MM.1S (cell line): ENCODE data around the gene PARP15.

Experiments
- DNase-seq: peaks from one replicate; pipeline ENCODE4 v3.0.0-alpha.2; 2015
- H2AFZ ChIP-seq: fragments of 300-600 bp; sonication (generic); 2 replicates; pipeline ENCODE4 v1.6.0; 2016; ENCODE audit warnings: antibody characterized with exemption, low read length
- H3F3A ChIP-seq: fragments of 300-600 bp; sonication (generic); 2 replicates; pipeline ENCODE4 v1.6.1; 2016; ENCODE audit warnings: mild to moderate bottlenecking, antibody characterized with exemption, low read length, moderate library complexity, mixed read lengths; ENCODE audit not compliant: insufficient read depth
- H3K27ac ChIP-seq: fragments of 300-600 bp; sonication (generic); 2 replicates; pipeline ENCODE4 v1.5.1; 2016; ENCODE audit warnings: mild to moderate bottlenecking, low read length
- H3K27me3 ChIP-seq: fragments of 300-600 bp; sonication (generic); replicated peaks from 2 replicates; pipeline ENCODE4 v1.6.0; 2016; ENCODE audit warnings: low read length; ENCODE audit not compliant: insufficient read depth
- H3K36me3 ChIP-seq: fragments of 300-600 bp; sonication (generic); replicated peaks from 2 replicates; pipeline ENCODE4 v1.6.1; 2016; ENCODE audit warnings: mild to moderate bottlenecking, low read length, mixed read lengths; ENCODE audit not compliant: insufficient read depth
- H3K4me1 ChIP-seq: fragments of 300-600 bp; sonication (generic); 2 replicates; pipeline ENCODE4 v1.6.1; 2016; ENCODE audit warnings: low read length, mixed read lengths
- H3K4me2 ChIP-seq: fragments of 300-600 bp; sonication (generic); 2 replicates; pipeline ENCODE4 v1.6.0; 2016; ENCODE audit warnings: low read depth, low read length
- H3K4me3 ChIP-seq: fragments of 300-600 bp; sonication (generic); 2 replicates; pipeline ENCODE4 v1.5.1; 2016; ENCODE audit warnings: low read length, mixed read lengths
- H3K79me2 ChIP-seq: fragments of 300-600 bp; sonication (generic); 2 replicates; pipeline ENCODE4 v1.6.1; 2016; ENCODE audit warnings: mixed run types, low read length, mixed read lengths
- H3K9ac ChIP-seq: fragments of 300-600 bp; sonication (generic); 2 replicates; pipeline ENCODE4 v1.6.1; 2016; ENCODE audit warnings: low read length, mixed read lengths
- H3K9me2 ChIP-seq: fragments of 300-600 bp; sonication (generic); replicated peaks from 2 replicates; pipeline ENCODE4 v1.6.1; 2016; ENCODE audit warnings: mild to moderate bottlenecking, low read length, mixed read lengths; ENCODE audit not compliant: insufficient read depth
- H3K9me3 ChIP-seq: fragments of 300-600 bp; sonication (generic); replicated peaks from 2 replicates; pipeline ENCODE4 v1.6.1; 2016; ENCODE audit warnings: mild to moderate bottlenecking, low read length, mixed read lengths; ENCODE audit not compliant: insufficient read depth
- H4K20me1 ChIP-seq: fragments of 300-600 bp; sonication (generic); 2 replicates; pipeline ENCODE4 v1.6.1; 2016; ENCODE audit warnings: mild to moderate bottlenecking, low read length, moderate library complexity, mixed read lengths; ENCODE audit not compliant: insufficient read depth
- EZH2 ChIP-seq: fragments of 300-600 bp; sonication (generic); optimal IDR thresholded peaks from 2 replicates; pipeline ENCODE3; 2017; ENCODE audit warnings: low read depth, mild to moderate bottlenecking, antibody characterized with exemption, low read length, mixed read lengths
- EZH2phosphoT487 ChIP-seq: fragments of 300-600 bp; sonication (generic); IDR thresholded peaks from 2 replicates; pipeline ENCODE4 v1.6.1; 2018; ENCODE audit warnings: antibody characterized with exemption, low read length
- TF ChIP-seq, protein P1 (sequence below): fragments of 300-600 bp; sonication (generic); IDR thresholded peaks from 2 replicates; pipeline ENCODE4 v1.5.1; 2016; ENCODE audit warnings: antibody characterized with exemption, low read length, mixed read lengths

Gene PARP15

DNA sequence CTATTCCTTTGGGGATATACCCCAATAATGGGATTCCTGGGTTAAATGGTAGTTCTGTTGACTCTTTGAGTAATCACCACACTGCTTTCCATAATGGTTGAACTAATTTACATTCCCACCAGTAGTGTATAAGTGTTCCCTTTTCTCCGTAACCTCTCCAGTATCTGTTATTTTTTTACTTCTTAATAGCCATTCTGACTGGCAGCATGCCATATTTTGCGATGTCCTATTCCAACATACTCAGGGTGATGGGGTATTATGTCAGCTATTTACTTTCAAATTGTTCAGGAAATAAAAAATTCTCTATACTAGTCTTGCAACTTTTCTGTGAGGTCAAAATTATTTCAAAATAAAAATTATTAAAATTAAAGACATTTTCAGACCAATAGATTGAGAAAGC lies 94.1 kb downstream of the PARP15 start:
- H3F3A ChIP-seq: no peaks in the 10 kb centered on the region
- H3K9me3 ChIP-seq: no peaks in the 10 kb centered on the region
- H3K36me3 ChIP-seq: no peaks in the 10 kb centered on the region
- no peaks in the 10 kb centered on the region for H4K20me1 ChIP-seq
- no peak for DNase-seq
- H3K9ac ChIP-seq: no peak overlapping the region
- no peak overlapping the region for H3K27ac ChIP-seq
- no peak overlapping the region for H3K4me2 ChIP-seq
- H2AFZ ChIP-seq: no peak overlapping the region
- no peaks in the 10 kb centered on the region for H3K79me2 ChIP-seq
- no peak overlapping the region for H3K4me3 ChIP-seq
- no peaks in the 10 kb centered on the region for H3K4me1 ChIP-seq
- H3K9me2 ChIP-seq: no peaks in the 10 kb centered on the region
- TF ChIP-seq EZH2 (no peak), EZH2phosphoT487 (no peak)
- TF ChIP-seq, protein P1, sequence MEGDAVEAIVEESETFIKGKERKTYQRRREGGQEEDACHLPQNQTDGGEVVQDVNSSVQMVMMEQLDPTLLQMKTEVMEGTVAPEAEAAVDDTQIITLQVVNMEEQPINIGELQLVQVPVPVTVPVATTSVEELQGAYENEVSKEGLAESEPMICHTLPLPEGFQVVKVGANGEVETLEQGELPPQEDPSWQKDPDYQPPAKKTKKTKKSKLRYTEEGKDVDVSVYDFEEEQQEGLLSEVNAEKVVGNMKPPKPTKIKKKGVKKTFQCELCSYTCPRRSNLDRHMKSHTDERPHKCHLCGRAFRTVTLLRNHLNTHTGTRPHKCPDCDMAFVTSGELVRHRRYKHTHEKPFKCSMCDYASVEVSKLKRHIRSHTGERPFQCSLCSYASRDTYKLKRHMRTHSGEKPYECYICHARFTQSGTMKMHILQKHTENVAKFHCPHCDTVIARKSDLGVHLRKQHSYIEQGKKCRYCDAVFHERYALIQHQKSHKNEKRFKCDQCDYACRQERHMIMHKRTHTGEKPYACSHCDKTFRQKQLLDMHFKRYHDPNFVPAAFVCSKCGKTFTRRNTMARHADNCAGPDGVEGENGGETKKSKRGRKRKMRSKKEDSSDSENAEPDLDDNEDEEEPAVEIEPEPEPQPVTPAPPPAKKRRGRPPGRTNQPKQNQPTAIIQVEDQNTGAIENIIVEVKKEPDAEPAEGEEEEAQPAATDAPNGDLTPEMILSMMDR: no peak
- H3K27me3 ChIP-seq: no peaks in the 10 kb centered on the region

DNA sequence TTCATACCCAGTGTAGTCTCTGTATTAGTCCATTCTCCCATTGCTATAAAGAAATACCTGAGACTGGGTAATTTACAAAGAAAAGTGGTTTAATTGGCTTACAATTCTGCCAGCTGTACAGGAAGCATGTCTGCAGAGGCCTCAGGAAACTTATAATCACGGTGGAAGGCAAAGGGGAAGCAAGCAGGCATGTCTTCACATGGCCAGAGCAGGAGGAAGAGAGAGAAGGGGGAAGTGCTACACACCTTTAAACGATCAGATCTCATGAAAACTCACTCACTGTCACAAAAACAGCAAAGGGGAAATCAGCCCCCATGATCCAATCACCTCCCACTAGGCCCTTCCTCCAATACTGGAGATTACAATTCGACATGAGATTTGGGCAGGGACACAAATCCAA lies 96.9 kb downstream of the PARP15 start:
- Histone ChIP-seq H3K9me2 (no peaks in the 10 kb centered on the region), H3K27me3 (no peaks in the 10 kb centered on the region), H3K36me3 (no peaks in the 10 kb centered on the region), H4K20me1 (no peaks in the 10 kb centered on the region), H3K4me1 (no peaks in the 10 kb centered on the region; the same call in 1 of the 2 replicates), H3K9ac (no peak overlapping the region), H3K4me2 (no peak overlapping the region), H3K79me2 (no peaks in the 10 kb centered on the region), H3F3A (no peaks in the 10 kb centered on the region), H3K4me3 (no peak overlapping the region), H3K9me3 (no peaks in the 10 kb centered on the region), H2AFZ (no peak overlapping the region), H3K27ac (no peak overlapping the region)
- TF ChIP-seq, protein P1: no peak
- no peak for TF ChIP-seq EZH2
- no peak for TF ChIP-seq EZH2phosphoT487
- DNase-seq: no peak

DNA sequence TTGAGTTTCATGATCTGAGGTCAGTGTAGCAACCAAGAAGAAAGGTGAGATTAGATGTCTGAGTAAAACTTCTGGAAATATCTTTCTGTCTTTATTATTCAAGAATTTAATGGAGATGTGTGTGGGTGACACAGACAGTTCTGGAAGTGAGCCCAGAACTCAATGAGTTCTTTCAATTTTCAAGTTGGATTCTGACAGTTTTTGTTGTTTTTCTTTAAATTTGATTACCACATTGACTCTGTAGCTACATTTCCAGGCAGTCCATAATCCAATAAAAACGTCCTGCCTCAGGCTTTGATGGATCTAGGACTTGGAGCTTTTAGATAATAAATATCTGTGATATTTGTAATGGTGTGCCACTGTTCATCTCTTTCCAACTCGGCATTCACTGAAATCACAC lies 99.3 kb downstream of the PARP15 start:
- no peak for DNase-seq
- no peaks in the 10 kb centered on the region for H3F3A ChIP-seq
- no peaks in the 10 kb centered on the region for H3K9me3 ChIP-seq
- no peaks in the 10 kb centered on the region; the same call in 1 of the 2 replicates for H3K4me1 ChIP-seq
- no peak overlapping the region for H3K27ac ChIP-seq
- TF ChIP-seq EZH2phosphoT487 (no peak), EZH2 (no peak)
- TF ChIP-seq, protein P1: no peak
- H3K27me3 ChIP-seq: no peaks in the 10 kb centered on the region
- no peak overlapping the region for H3K4me3 ChIP-seq
- H3K36me3 ChIP-seq: no peaks in the 10 kb centered on the region
- H3K79me2 ChIP-seq: 0 out of 2 replicates have a peak, but pooled peaks cover 4% of the 10 kb centered on the region
- H3K9me2 ChIP-seq: no peaks in the 10 kb centered on the region
- H3K9ac ChIP-seq: no peak overlapping the region
- H3K4me2 ChIP-seq: no peak overlapping the region
- H4K20me1 ChIP-seq: no peaks in the 10 kb centered on the region
- no peak overlapping the region for H2AFZ ChIP-seq

DNA sequence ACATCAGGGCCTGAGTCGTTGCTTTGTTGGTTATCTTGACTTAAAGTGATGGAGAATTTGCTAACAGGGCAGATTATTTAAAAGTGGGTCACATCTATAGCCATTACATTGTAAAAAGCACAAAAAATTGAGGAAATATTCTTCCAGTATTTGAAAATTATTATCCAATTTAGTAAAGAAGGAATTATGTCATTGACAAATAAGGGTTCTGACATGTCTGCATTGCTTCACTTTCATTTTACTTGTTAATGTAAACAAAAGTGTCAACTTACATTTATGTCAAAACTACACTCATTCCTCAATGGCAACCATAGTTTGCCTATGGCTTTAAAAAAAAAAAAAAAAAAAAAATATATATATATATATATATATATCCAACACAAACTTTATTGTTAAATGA lies 99.8 kb downstream of the PARP15 start:
- Histone ChIP-seq H3K4me1 (no peaks in the 10 kb centered on the region; the same call in 1 of the 2 replicates), H3K9me2 (no peaks in the 10 kb centered on the region), H4K20me1 (no peaks in the 10 kb centered on the region), H3K9me3 (no peaks in the 10 kb centered on the region), H3K4me2 (no peak overlapping the region), H3K27me3 (no peaks in the 10 kb centered on the region), H3K27ac (no peak overlapping the region), H3K79me2 (0 out of 2 replicates have a peak, but pooled peaks cover 4% of the 10 kb centered on the region), H3K36me3 (no peaks in the 10 kb centered on the region), H3F3A (no peaks in the 10 kb centered on the region), H3K4me3 (no peak overlapping the region), H2AFZ (no peak overlapping the region), H3K9ac (no peak overlapping the region)
- TF ChIP-seq EZH2 (no peak), EZH2phosphoT487 (no peak)
- TF ChIP-seq, protein P1: no peak
- no peak for DNase-seq
